KMS-11 (cell line): ENCODE data around the gene DIAPH2.

Experiments
- H2AFZ ChIP-seq: fragments of 200-600 bp; sonication (generic); 2 replicates; pipeline ENCODE4 v1.6.1; 2016; ENCODE audit warnings: antibody characterized with exemption, mixed run types, low read depth
- H3K27ac ChIP-seq: fragments of 200-600 bp; sonication (generic); 2 replicates; pipeline ENCODE4 v1.6.1; 2016; ENCODE audit warnings: mild to moderate bottlenecking, mixed run types
- H3K27me3 ChIP-seq: fragments of 200-600 bp; sonication (generic); 2 replicates; pipeline ENCODE4 v1.6.1; 2017; ENCODE audit warnings: mild to moderate bottlenecking, low read depth, mixed run types, moderate library complexity; ENCODE audit not compliant: insufficient read depth
- H3K36me3 ChIP-seq: fragments of 200-600 bp; sonication (generic); 2 replicates; pipeline ENCODE4 v1.6.1; 2017; ENCODE audit warnings: mild to moderate bottlenecking, mixed run types; ENCODE audit not compliant: insufficient read depth
- H3K4me1 ChIP-seq: fragments of 200-600 bp; sonication (generic); 2 replicates; pipeline ENCODE4 v1.6.1; 2016; ENCODE audit warnings: mild to moderate bottlenecking, low read depth, mixed run types; ENCODE audit not compliant: poor library complexity, severe bottlenecking
- H3K4me2 ChIP-seq: fragments of 200-600 bp; sonication (generic); 2 replicates; pipeline ENCODE4 v1.7.0; 2016; ENCODE audit warnings: mild to moderate bottlenecking, mixed run types
- H3K4me3 ChIP-seq: fragments of 200-600 bp; sonication (generic); IDR thresholded peaks from 2 replicates; pipeline ENCODE4 v1.6.1; 2017; ENCODE audit warnings: low read depth, low read length, mixed read lengths; ENCODE audit not compliant: insufficient read depth
- H3K79me2 ChIP-seq: fragments of 200-600 bp; sonication (generic); 2 replicates; pipeline ENCODE4 v1.6.1; 2016; ENCODE audit warnings: low read depth, mixed run types; ENCODE audit not compliant: insufficient read depth
- H3K9ac ChIP-seq: fragments of 200-600 bp; sonication (generic); 2 replicates; pipeline ENCODE4 v1.6.1; 2016; ENCODE audit warnings: mild to moderate bottlenecking, mixed run types
- H4K20me1 ChIP-seq: fragments of 200-600 bp; sonication (generic); 2 replicates; pipeline ENCODE4 v1.6.1; 2016; ENCODE audit warnings: mild to moderate bottlenecking, mixed run types; ENCODE audit not compliant: insufficient read depth
- CTCF ChIP-seq: fragments of 200-600 bp; sonication (generic); conservative IDR thresholded peaks from 2 replicates; pipeline ENCODE4 v1.6.1; 2017; ENCODE audit warnings: low read depth, mild to moderate bottlenecking, antibody characterized with exemption, low read length, moderate library complexity, mixed read lengths

Gene DIAPH2

GRCh38 chrX:97234471-97235081 lies 549.9 kb downstream of the DIAPH2 start:
- H3K27me3 ChIP-seq = no peaks in the 10 kb centered on the region
- TF ChIP-seq CTCF = no peak
- no peaks in the 10 kb centered on the region for H3K79me2 ChIP-seq

GRCh38 chrX:97238632-97239031 lies 554.0 kb downstream of the DIAPH2 start:
- Histone ChIP-seq H3K27me3 (no peaks in the 10 kb centered on the region), H3K4me2 (no peak overlapping the region), H3K79me2 (no peaks in the 10 kb centered on the region), H3K9ac (no peak overlapping the region), H3K4me1 (peaks cover 7% of the 10 kb centered on the region), H4K20me1 (no peaks in the 10 kb centered on the region), H3K36me3 (no peaks in the 10 kb centered on the region), H2AFZ (no peak overlapping the region), H3K4me3 (no peak overlapping the region), H3K27ac (no peak overlapping the region)
- no peak for TF ChIP-seq CTCF

More at GRCh38 chrX:97234471-97235081, 549.9 kb downstream of the DIAPH2 start:
- H3K4me2 ChIP-seq = no peak overlapping the region
- no peaks in the 10 kb centered on the region for H4K20me1 ChIP-seq
- no peak overlapping the region for H2AFZ ChIP-seq
- H3K27ac ChIP-seq = no peak overlapping the region
- H3K9ac ChIP-seq = no peak overlapping the region
- no peak overlapping the region for H3K4me3 ChIP-seq
- no peaks in the 10 kb centered on the region for H3K36me3 ChIP-seq
- H3K4me1 ChIP-seq = peaks cover 7% of the 10 kb centered on the region

- Histone ChIP-seq H3K4me3 (no peak overlapping the region), H3K36me3 (no peaks in the 10 kb centered on the region), H3K4me1 (no peaks in the 10 kb centered on the region), H3K79me2 (no peaks in the 10 kb centered on the region), H3K27ac (no peak overlapping the region), H4K20me1 (no peaks in the 10 kb centered on the region), H2AFZ (no peak overlapping the region), H3K4me2 (no peak overlapping the region), H3K27me3 (no peaks in the 10 kb centered on the region), H3K9ac (no peak overlapping the region)
- TF ChIP-seq CTCF = no peak
Observed at GRCh38 chrX:97252111-97252510, 567.5 kb downstream of the DIAPH2 start.

GRCh38 chrX:97260679-97261078 lies 576.0 kb downstream of the DIAPH2 start:
- Histone ChIP-seq H2AFZ (no peak overlapping the region), H3K27me3 (no peaks in the 10 kb centered on the region), H3K4me2 (no peak overlapping the region), H4K20me1 (no peaks in the 10 kb centered on the region), H3K36me3 (no peaks in the 10 kb centered on the region), H3K79me2 (no peaks in the 10 kb centered on the region), H3K4me3 (no peak overlapping the region), H3K27ac (no peak overlapping the region), H3K4me1 (no peaks in the 10 kb centered on the region), H3K9ac (no peak overlapping the region)
- TF ChIP-seq CTCF = no peak
